Neuron (in vitro differentiated cells): ENCODE measurements around the gene ZNF862.

Source experiments
- H2AFZ ChIP-seq: one replicate; pipeline ENCODE4 v1.6.1; 2013; ENCODE audit warnings: low read depth, mild to moderate bottlenecking, inconsistent platforms, low read length, moderate library complexity
- H3K27me3 ChIP-seq: one replicate; pipeline ENCODE4 v1.6.1; 2013; ENCODE audit warnings: low read length; ENCODE audit not compliant: insufficient read depth
- H3K36me3 ChIP-seq: one replicate; pipeline ENCODE4 v1.6.1; 2013; ENCODE audit warnings: low read length; ENCODE audit not compliant: insufficient read depth
- H3K4me1 ChIP-seq: one replicate; pipeline ENCODE4 v1.6.1; 2013; ENCODE audit warnings: low read length; ENCODE audit not compliant: insufficient read depth
- H3K4me3 ChIP-seq: 2 replicates; pipeline ENCODE4 v1.5.1; 2013; ENCODE audit warnings: mild to moderate bottlenecking, low read length, moderate library complexity
- H3K9me3 ChIP-seq: one replicate; pipeline ENCODE4 v1.6.1; 2013; ENCODE audit warnings: low read length

The ZNF862 gene

GRCh38 chr7:149871576-149871975 lies 33.4 kb downstream of the ZNF862 start:
- Histone ChIP-seq H2AFZ (no peak overlapping the region), H3K9me3 (no peaks in the 10 kb centered on the region), H3K4me1 (peaks cover 15% of the 10 kb centered on the region), H3K27me3 (no peaks in the 10 kb centered on the region), H3K36me3 (peaks cover 7% of the 10 kb centered on the region), H3K4me3 (no peak overlapping the region)

- peak overlapping the region; percentile 88 for H3K4me3 ChIP-seq
- peaks cover 7% of the 10 kb centered on the region for H3K36me3 ChIP-seq
- H2AFZ ChIP-seq, result peak overlapping the region; percentile 91
- H3K4me1 ChIP-seq, result peaks cover 15% of the 10 kb centered on the region
- no peaks in the 10 kb centered on the region for H3K9me3 ChIP-seq
- no peaks in the 10 kb centered on the region for H3K27me3 ChIP-seq
Observed at GRCh38 chr7:149872419-149873073, 34.4 kb downstream of the ZNF862 start.

- Histone ChIP-seq H3K4me1 (peaks cover 15% of the 10 kb centered on the region), H3K27me3 (no peaks in the 10 kb centered on the region), H2AFZ (peak within 1 kb of the TSS; percentile 91), H3K9me3 (no peaks in the 10 kb centered on the region), H3K4me3 (peak within 1 kb of the TSS; percentile 88), H3K36me3 (peaks cover 9% of the 10 kb centered on the region)
Observed at GRCh38 chr7:149873074-149873969, 35.1 kb downstream of the ZNF862 start, which contains the start of gene ATP6V0E2. Gene ATP6V0E2, plus strand, starts transcription at chr7:149873969. Its CDS starts 97 bp downstream, at chr7:149874066.

GRCh38 chr7:149873970-149874643 lies 35.9 kb downstream of the ZNF862 start:
- H3K4me3 ChIP-seq, result peak overlapping the region; percentile 88
- H3K4me1 ChIP-seq, result peaks cover 15% of the 10 kb centered on the region
- H3K27me3 ChIP-seq, result no peaks in the 10 kb centered on the region
- H3K9me3 ChIP-seq, result no peaks in the 10 kb centered on the region
- peak overlapping the region; percentile 91 for H2AFZ ChIP-seq
- peaks cover 6% of the 10 kb centered on the region for H3K36me3 ChIP-seq

- H3K4me1 ChIP-seq, result peaks cover 15% of the 10 kb centered on the region
- H3K27me3 ChIP-seq, result no peaks in the 10 kb centered on the region
- peaks cover 10% of the 10 kb centered on the region for H3K36me3 ChIP-seq
- peak overlapping the region; percentile 88 for H3K4me3 ChIP-seq
- H2AFZ ChIP-seq, result peak overlapping the region; percentile 91
- H3K9me3 ChIP-seq, result no peaks in the 10 kb centered on the region
Observed at GRCh38 chr7:149874644-149875028, 36.5 kb downstream of the ZNF862 start.

- Histone ChIP-seq H3K4me1 (peaks cover 15% of the 10 kb centered on the region), H3K36me3 (peaks cover 18% of the 10 kb centered on the region), H3K4me3 (no peak overlapping the region)
Observed at GRCh38 chr7:149875396-149875795, 37.2 kb downstream of the ZNF862 start.

GRCh38 chr7:149877890-149878522 lies 39.8 kb downstream of the ZNF862 start:
- H3K27me3 ChIP-seq, result no peaks in the 10 kb centered on the region
- H3K36me3 ChIP-seq, result peaks cover 19% of the 10 kb centered on the region
- H3K4me3 ChIP-seq, result no peak overlapping the region
- H3K9me3 ChIP-seq, result peaks cover 2% of the 10 kb centered on the region
- H3K4me1 ChIP-seq, result peaks cover 11% of the 10 kb centered on the region
- H2AFZ ChIP-seq, result no peak overlapping the region

More at GRCh38 chr7:149875396-149875795, 37.2 kb downstream of the ZNF862 start:
- peaks cover 2% of the 10 kb centered on the region for H3K9me3 ChIP-seq
- no peak overlapping the region for H2AFZ ChIP-seq
- no peaks in the 10 kb centered on the region for H3K27me3 ChIP-seq

- Histone ChIP-seq H3K27me3 (no peaks in the 10 kb centered on the region), H3K9me3 (peaks cover 2% of the 10 kb centered on the region), H3K4me3 (no peak overlapping the region), H3K36me3 (peaks cover 19% of the 10 kb centered on the region), H2AFZ (no peak overlapping the region), H3K4me1 (peaks cover 11% of the 10 kb centered on the region)
Observed at GRCh38 chr7:149878523-149878921, 40.3 kb downstream of the ZNF862 start.

- Histone ChIP-seq H3K27me3 (no peaks in the 10 kb centered on the region), H3K36me3 (peaks cover 19% of the 10 kb centered on the region), H2AFZ (no peak overlapping the region), H3K4me3 (no peak overlapping the region), H3K9me3 (peaks cover 2% of the 10 kb centered on the region), H3K4me1 (peaks cover 9% of the 10 kb centered on the region)
Observed at GRCh38 chr7:149879271-149879743, 41.1 kb downstream of the ZNF862 start.

GRCh38 chr7:149879766-149880637 lies 41.8 kb downstream of the ZNF862 start:
- H3K4me3 ChIP-seq, result no peak overlapping the region
- H3K36me3 ChIP-seq, result peaks cover 19% of the 10 kb centered on the region
- peaks cover 4% of the 10 kb centered on the region for H3K4me1 ChIP-seq
- H3K27me3 ChIP-seq, result no peaks in the 10 kb centered on the region
- H2AFZ ChIP-seq, result no peak overlapping the region
- H3K9me3 ChIP-seq, result peaks cover 2% of the 10 kb centered on the region

GRCh38 chr7:149880638-149881311 lies 42.6 kb downstream of the ZNF862 start:
- H3K4me3 ChIP-seq, result no peak overlapping the region
- peaks cover 19% of the 10 kb centered on the region for H3K36me3 ChIP-seq
- no peaks in the 10 kb centered on the region for H3K27me3 ChIP-seq
- H3K4me1 ChIP-seq, result peaks cover 9% of the 10 kb centered on the region
- peaks cover 2% of the 10 kb centered on the region for H3K9me3 ChIP-seq
- no peak overlapping the region for H2AFZ ChIP-seq
